ENCODE results near the gene WDR89. TPM values are rescaled to one million over a fixed set of nuclear protein-coding genes. Genes with fewer than 3 reads are reported as not detected.
"Not testable (repeated sequence)": the region's sequence is repeated elsewhere in the genome, so short reads cannot be mapped to it uniquely, and the experiment has no call there.

The WDR89 gene
- total RNA-seq, 1 donor, result 10.5 TPM

DNA sequence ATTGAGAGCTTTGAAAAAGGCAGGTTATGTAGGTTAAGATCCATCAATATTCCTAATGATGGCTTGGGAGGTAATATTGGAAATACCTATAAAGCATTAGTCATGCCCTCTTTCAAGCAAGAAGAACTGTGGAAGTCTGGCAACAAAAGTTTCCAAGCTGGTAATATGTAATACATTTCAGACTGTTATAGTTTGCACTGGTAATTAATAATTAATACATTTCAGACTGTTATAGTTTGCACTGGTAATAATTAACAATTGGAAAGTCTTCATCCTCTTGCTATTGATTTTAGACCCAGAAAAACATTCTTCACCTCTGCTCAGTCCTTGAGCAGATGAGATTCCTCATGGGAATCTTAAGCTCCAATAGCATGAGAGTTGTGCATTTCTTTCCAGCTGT lies 29.0 kb upstream of the WDR89 start:
- Histone ChIP-seq H4K20me1 (ENCODE audit: insufficient read depth, low read length) (no peaks in the 10 kb centered on the region), H3K27ac (ENCODE audit: low read depth, low read length) (no peak overlapping the region), H3K9me3 (ENCODE audit: low read depth, low read length) (no peaks in the 10 kb centered on the region), H3K4me2 (ENCODE audit: insufficient read depth, low read length) (no peak overlapping the region), H3K4me3 (ENCODE audit: insufficient read depth, low read length) (no peak overlapping the region), H3K27me3 (ENCODE audit: insufficient read depth, low read length) (no peaks in the 10 kb centered on the region), H3K4me1 (ENCODE audit: insufficient read depth, low read length) (no peaks in the 10 kb centered on the region), H3K79me2 (ENCODE audit: insufficient read depth, low read length) (no peaks in the 10 kb centered on the region), H2AFZ (ENCODE audit: low read length) (no peak overlapping the region), H3K36me3 (ENCODE audit: insufficient read depth, low read length) (peaks cover 3% of the 10 kb centered on the region)
- TF ChIP-seq, protein P1, sequence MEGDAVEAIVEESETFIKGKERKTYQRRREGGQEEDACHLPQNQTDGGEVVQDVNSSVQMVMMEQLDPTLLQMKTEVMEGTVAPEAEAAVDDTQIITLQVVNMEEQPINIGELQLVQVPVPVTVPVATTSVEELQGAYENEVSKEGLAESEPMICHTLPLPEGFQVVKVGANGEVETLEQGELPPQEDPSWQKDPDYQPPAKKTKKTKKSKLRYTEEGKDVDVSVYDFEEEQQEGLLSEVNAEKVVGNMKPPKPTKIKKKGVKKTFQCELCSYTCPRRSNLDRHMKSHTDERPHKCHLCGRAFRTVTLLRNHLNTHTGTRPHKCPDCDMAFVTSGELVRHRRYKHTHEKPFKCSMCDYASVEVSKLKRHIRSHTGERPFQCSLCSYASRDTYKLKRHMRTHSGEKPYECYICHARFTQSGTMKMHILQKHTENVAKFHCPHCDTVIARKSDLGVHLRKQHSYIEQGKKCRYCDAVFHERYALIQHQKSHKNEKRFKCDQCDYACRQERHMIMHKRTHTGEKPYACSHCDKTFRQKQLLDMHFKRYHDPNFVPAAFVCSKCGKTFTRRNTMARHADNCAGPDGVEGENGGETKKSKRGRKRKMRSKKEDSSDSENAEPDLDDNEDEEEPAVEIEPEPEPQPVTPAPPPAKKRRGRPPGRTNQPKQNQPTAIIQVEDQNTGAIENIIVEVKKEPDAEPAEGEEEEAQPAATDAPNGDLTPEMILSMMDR (IDR thresholded peaks at IDR 0.05; ENCODE audit: extremely low read depth, low read depth, low read length), result no peak
- DNase-seq (ENCODE audit: insufficient read length, low spot score, missing footprints), result no peak

DNA sequence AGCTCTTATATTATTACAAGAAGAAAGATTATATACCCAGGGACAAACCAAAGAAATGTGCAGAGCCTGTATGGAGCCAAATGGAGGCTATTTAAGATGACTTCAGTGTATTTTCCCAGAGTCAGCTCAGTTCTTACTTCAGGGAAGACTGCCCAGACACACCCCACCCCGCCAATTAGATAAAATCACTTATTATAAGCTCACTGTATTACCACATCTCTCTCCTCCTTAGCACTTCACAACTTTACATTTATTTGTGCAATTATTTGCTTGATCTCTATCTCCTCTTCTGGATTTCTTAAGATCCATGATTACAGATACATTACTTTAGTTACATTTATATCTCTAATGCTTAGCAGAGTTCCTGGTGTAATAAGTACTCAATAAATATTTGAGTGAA lies 24.7 kb upstream of the WDR89 start:
- Histone ChIP-seq H3K4me1 (ENCODE audit: insufficient read depth, low read length) (no peaks in the 10 kb centered on the region), H3K79me2 (ENCODE audit: insufficient read depth, low read length) (no peaks in the 10 kb centered on the region), H3K9me3 (ENCODE audit: low read depth, low read length) (no peaks in the 10 kb centered on the region), H4K20me1 (ENCODE audit: insufficient read depth, low read length) (no peaks in the 10 kb centered on the region), H3K36me3 (ENCODE audit: insufficient read depth, low read length) (no peaks in the 10 kb centered on the region), H3K4me3 (ENCODE audit: insufficient read depth, low read length) (no peak overlapping the region), H3K27ac (ENCODE audit: low read depth, low read length) (no peak overlapping the region), H3K27me3 (ENCODE audit: insufficient read depth, low read length) (no peaks in the 10 kb centered on the region), H3K4me2 (ENCODE audit: insufficient read depth, low read length) (no peak overlapping the region), H2AFZ (ENCODE audit: low read length) (no peak overlapping the region)
- TF ChIP-seq, protein P1 (IDR thresholded peaks at IDR 0.05; ENCODE audit: extremely low read depth, low read depth, low read length), result no peak
- DNase-seq (ENCODE audit: insufficient read length, low spot score, missing footprints), result no peak

DNA sequence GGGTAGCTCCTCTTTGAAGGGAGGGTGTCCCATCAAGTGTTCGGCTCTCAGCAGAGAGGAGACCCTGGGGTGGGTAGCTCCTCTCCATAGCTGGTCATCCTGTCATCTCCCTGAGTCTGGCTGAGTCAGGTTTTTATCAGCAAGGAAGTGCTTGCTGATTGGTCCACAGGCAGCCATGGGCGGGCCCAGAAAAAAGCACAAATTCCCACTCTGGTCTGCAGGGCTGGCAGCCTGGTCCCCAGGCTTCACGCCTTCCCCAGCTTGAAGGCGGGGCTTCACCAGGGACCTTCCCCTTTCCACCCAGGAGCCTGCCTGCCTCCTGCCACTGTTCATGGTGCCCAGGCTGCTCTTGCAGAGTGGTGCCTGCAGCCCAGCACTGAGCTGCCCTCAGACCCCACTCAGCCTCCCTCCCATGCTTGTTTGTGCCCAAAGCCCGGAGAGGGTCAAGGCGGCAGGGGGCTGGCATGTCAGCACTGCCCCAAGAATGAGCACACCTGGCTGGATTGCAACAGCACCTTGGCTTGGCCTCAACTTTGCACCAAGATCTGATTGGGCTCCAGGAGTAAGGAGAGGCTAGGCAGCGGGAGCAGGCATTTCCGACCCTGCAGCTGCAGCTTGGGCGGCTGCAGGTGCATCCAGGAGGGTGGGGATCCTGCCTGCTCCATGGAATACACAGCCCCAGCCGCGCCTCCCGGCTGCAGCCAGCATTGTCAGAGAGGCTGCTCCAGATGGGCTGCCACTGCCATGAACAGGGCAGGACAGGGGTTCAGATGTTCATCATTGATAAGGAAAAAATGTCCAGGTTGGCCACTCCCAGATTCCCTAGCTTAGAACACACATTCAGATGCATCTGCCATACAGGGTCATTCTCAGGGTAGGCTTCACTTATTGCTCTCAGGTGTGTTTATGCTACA lies 22.0 kb upstream of the WDR89 start:
- H3K4me1 ChIP-seq (ENCODE audit: insufficient read depth, low read length), result peaks cover 7% of the 10 kb centered on the region
- H2AFZ ChIP-seq (ENCODE audit: low read length), result no peak overlapping the region
- no peaks in the 10 kb centered on the region for H3K36me3 ChIP-seq (ENCODE audit: insufficient read depth, low read length)
- TF ChIP-seq, protein P1 (IDR thresholded peaks at IDR 0.05; ENCODE audit: extremely low read depth, low read depth, low read length), result no peak
- H4K20me1 ChIP-seq (ENCODE audit: insufficient read depth, low read length), result no peaks in the 10 kb centered on the region
- H3K27me3 ChIP-seq (ENCODE audit: insufficient read depth, low read length), result no peaks in the 10 kb centered on the region
- H3K27ac ChIP-seq (ENCODE audit: low read depth, low read length), result no peak overlapping the region
- H3K4me2 ChIP-seq (ENCODE audit: insufficient read depth, low read length), result no peak overlapping the region
- no peaks in the 10 kb centered on the region for H3K9me3 ChIP-seq (ENCODE audit: low read depth, low read length)
- no peak overlapping the region for H3K4me3 ChIP-seq (ENCODE audit: insufficient read depth, low read length)
- no peaks in the 10 kb centered on the region for H3K79me2 ChIP-seq (ENCODE audit: insufficient read depth, low read length)
- no peak for DNase-seq (ENCODE audit: insufficient read length, low spot score, missing footprints)

DNA sequence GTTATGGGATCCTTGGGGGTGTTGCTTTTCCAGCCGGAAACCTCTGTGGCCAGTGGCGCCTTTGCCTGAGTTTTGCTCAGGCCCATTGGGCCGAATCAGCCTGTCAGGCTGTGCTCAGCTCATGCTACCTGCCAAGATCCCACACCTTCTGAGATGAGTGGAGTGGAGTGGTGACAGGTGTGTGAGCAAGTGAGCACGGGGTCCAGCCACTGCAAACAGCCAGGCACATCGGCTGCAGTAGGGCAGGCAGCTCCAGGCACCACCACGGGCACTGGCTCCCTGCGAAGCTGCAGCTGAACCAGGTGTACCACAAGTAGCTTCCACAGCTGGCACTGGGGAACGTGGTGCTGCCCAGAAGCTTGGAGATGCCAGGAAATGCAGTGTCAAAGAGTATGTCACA lies 21.1 kb upstream of the WDR89 start:
- no peaks in the 10 kb centered on the region for H4K20me1 ChIP-seq (ENCODE audit: insufficient read depth, low read length)
- TF ChIP-seq, protein P1 (IDR thresholded peaks at IDR 0.05; ENCODE audit: extremely low read depth, low read depth, low read length), result no peak
- no peak overlapping the region for H3K27ac ChIP-seq (ENCODE audit: low read depth, low read length)
- H3K4me2 ChIP-seq (ENCODE audit: insufficient read depth, low read length), result no peak overlapping the region
- H3K9me3 ChIP-seq (ENCODE audit: low read depth, low read length), result no peaks in the 10 kb centered on the region
- no peaks in the 10 kb centered on the region for H3K27me3 ChIP-seq (ENCODE audit: insufficient read depth, low read length)
- no peaks in the 10 kb centered on the region for H3K36me3 ChIP-seq (ENCODE audit: insufficient read depth, low read length)
- DNase-seq (ENCODE audit: insufficient read length, low spot score, missing footprints), result no peak
- peaks cover 7% of the 10 kb centered on the region for H3K4me1 ChIP-seq (ENCODE audit: insufficient read depth, low read length)
- no peaks in the 10 kb centered on the region for H3K79me2 ChIP-seq (ENCODE audit: insufficient read depth, low read length)
- no peak overlapping the region for H3K4me3 ChIP-seq (ENCODE audit: insufficient read depth, low read length)
- no peak overlapping the region for H2AFZ ChIP-seq (ENCODE audit: low read length)

DNA sequence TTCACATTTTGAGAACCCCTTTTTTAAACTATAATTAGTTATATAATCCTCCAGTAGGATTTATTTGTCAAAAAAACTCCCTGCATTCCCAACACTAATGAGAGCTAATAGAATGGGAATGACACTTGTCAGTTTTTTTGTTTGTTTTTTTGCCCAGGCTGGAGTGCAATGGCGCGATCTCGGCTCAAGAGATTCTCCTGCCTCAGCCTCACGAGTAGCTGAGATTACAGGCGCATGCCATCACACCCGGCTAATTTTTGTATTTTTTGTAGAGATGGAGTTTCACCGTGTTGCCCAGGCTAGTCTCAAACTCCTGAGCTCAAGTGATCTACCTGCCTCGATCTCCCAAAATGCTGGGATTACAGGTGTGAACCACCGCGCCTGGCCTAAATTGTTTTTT lies 20.2 kb upstream of the WDR89 start:
- H3K79me2 ChIP-seq (ENCODE audit: insufficient read depth, low read length); H2AFZ ChIP-seq (ENCODE audit: low read length); H3K27ac ChIP-seq (ENCODE audit: low read depth, low read length); H3K27me3 ChIP-seq (ENCODE audit: insufficient read depth, low read length); H3K9me3 ChIP-seq (ENCODE audit: low read depth, low read length); H3K36me3 ChIP-seq (ENCODE audit: insufficient read depth, low read length); H3K4me2 ChIP-seq (ENCODE audit: insufficient read depth, low read length); H4K20me1 ChIP-seq (ENCODE audit: insufficient read depth, low read length); DNase-seq (ENCODE audit: insufficient read length, low spot score, missing footprints); H3K4me1 ChIP-seq (ENCODE audit: insufficient read depth, low read length); H3K4me3 ChIP-seq (ENCODE audit: insufficient read depth, low read length): not testable (repeated sequence)
